ENCODE results near the gene RFX2. TPM values are rescaled to one million over a fixed set of nuclear protein-coding genes. Genes with fewer than 3 reads are reported as not detected.

Gene RFX2
- total and polyA plus RNA-seq, 2 donors from 2014 or later: 4.6 to 12.6 TPM

- H3K4me3 ChIP-seq (ENCODE audit: low read length in 3 of 3): no peak overlapping the region
- peak overlapping the region; percentile 52 to 53 for H3K27ac ChIP-seq (ENCODE audit: low read depth in 2 of 2, low read length in 2 of 2)
- TF ChIP-seq CTCF (IDR thresholded peaks at IDR 0.05; ENCODE audit: borderline replicate concordance, extremely low read depth, insufficient read depth): no peak
- DNase-seq: peak; percentile 93 to 98 (median 96)
- peaks cover 8 to 13% (median 12%) of the 10 kb centered on the region in 3 donors for H3K4me1 ChIP-seq (ENCODE audit: control insufficient read depth in 2 of 3, insufficient read depth in 2 of 3, low read depth in 1 of 3, low read length in 3 of 3)
- intact Hi-C loops (cut with DNase I): no loop called here
- FAIRE-seq: peak; percentile 76
- no peaks in the 10 kb centered on the region for H3K36me3 ChIP-seq (ENCODE audit: control insufficient read depth in 2 of 3, insufficient read depth in 3 of 3, low read length in 3 of 3)
- peak overlapping the region in 1 of 3 donors; percentile 20 for H3K9ac ChIP-seq (ENCODE audit: low read length in 3 of 3)
- H3K27me3 ChIP-seq (ENCODE audit: control insufficient read depth, insufficient read depth, low read length): no peaks in the 10 kb centered on the region
- H3K9me3 ChIP-seq (ENCODE audit: control insufficient read depth in 2 of 3, insufficient read depth in 1 of 3, low read length in 3 of 3): no peaks in the 10 kb centered on the region
Measured at GRCh38 chr19:6066661-6067646, 43.3 kb downstream of the RFX2 start.

- FAIRE-seq (no peak), DNase-seq (peak; percentile 68 to 82 (median 80))
- no peaks in the 10 kb centered on the region for H3K27me3 ChIP-seq (ENCODE audit: control insufficient read depth, insufficient read depth, low read length)
- no peaks in the 10 kb centered on the region for H3K36me3 ChIP-seq (ENCODE audit: control insufficient read depth in 2 of 3, insufficient read depth in 3 of 3, low read length in 3 of 3)
- H3K27ac ChIP-seq (ENCODE audit: low read depth in 2 of 2, low read length in 2 of 2): peak overlapping the region in 1 of 2 donors; percentile 1
- TF ChIP-seq CTCF (IDR thresholded peaks at IDR 0.05; ENCODE audit: borderline replicate concordance, extremely low read depth, insufficient read depth): no peak
- H3K4me3 ChIP-seq (ENCODE audit: low read length in 3 of 3): no peak overlapping the region
- H3K9me3 ChIP-seq (ENCODE audit: control insufficient read depth in 2 of 3, insufficient read depth in 1 of 3, low read length in 3 of 3): no peaks in the 10 kb centered on the region
- peaks cover 8 to 13% (median 12%) of the 10 kb centered on the region in 3 donors for H3K4me1 ChIP-seq (ENCODE audit: control insufficient read depth in 2 of 3, insufficient read depth in 2 of 3, low read depth in 1 of 3, low read length in 3 of 3)
- H3K9ac ChIP-seq (ENCODE audit: low read length in 3 of 3): no peak overlapping the region
- intact Hi-C loops (cut with DNase I): no loop called here
Measured at GRCh38 chr19:6065685-6066374, 44.5 kb downstream of the RFX2 start.

GRCh38 chr19:6064336-6065073, 45.8 kb downstream of the RFX2 start:
- DNase-seq (peak in 1 of 5 donors; percentile 50), FAIRE-seq (no peak)
- Histone ChIP-seq H3K9ac (ENCODE audit: low read length in 3 of 3) (no peak overlapping the region), H3K27ac (ENCODE audit: low read depth in 2 of 2, low read length in 2 of 2) (no peak overlapping the region), H3K9me3 (ENCODE audit: control insufficient read depth in 2 of 3, insufficient read depth in 1 of 3, low read length in 3 of 3) (no peaks in the 10 kb centered on the region), H3K36me3 (ENCODE audit: control insufficient read depth in 2 of 3, insufficient read depth in 3 of 3, low read length in 3 of 3) (no peaks in the 10 kb centered on the region), H3K27me3 (ENCODE audit: control insufficient read depth, insufficient read depth, low read length) (no peaks in the 10 kb centered on the region), H3K4me1 (ENCODE audit: control insufficient read depth in 2 of 3, insufficient read depth in 2 of 3, low read depth in 1 of 3, low read length in 3 of 3) (peaks cover 8 to 13% (median 12%) of the 10 kb centered on the region in 3 donors), H3K4me3 (ENCODE audit: low read length in 3 of 3) (no peak overlapping the region)
- intact Hi-C loops (cut with DNase I): no loop called here
- TF ChIP-seq CTCF (IDR thresholded peaks at IDR 0.05; ENCODE audit: borderline replicate concordance, extremely low read depth, insufficient read depth): no peak

All from kidney (tissue), 14 donors.